Esophagus muscularis mucosa (tissue), 4 donors: ENCODE results near the gene ISG20.

ENCODE experiments used
- CTCF ChIP-seq, 3 experiments: fragments of 200-600 bp in 2 of 3; fragments of 450-650 bp in 1 of 3; sonication (generic) in 2 of 3; IDR thresholded peaks; one replicate each; pipeline ENCODE4 v1.5.1; 2017 to 2019; ENCODE audit warnings: antibody characterized with exemption in 3 of 3, mild to moderate bottlenecking in 2 of 3, moderate library complexity in 1 of 3
- EP300 ChIP-seq: sonication (generic); formaldehyde crosslinking; IDR thresholded peaks from one replicate; pipeline ENCODE4 v1.6.1; 2017; ENCODE audit warnings: antibody characterized with exemption
- POLR2A ChIP-seq: fragments of 450-650 bp; IDR thresholded peaks from one replicate; pipeline ENCODE4 v1.6.1; 2017; ENCODE audit warnings: antibody characterized with exemption, moderate library complexity, mild to moderate bottlenecking, low read depth
- POLR2AphosphoS5 ChIP-seq, 2 donors: sonication (generic); formaldehyde crosslinking; IDR thresholded peaks; one replicate each; pipeline ENCODE4 v1.6.1; 2017; ENCODE audit warnings: antibody characterized with exemption in 2 of 2

GRCh38 chr15:88647351-88648105 is 8.7 kb downstream of the ISG20 start:
- TF ChIP-seq CTCF (IDR thresholded peaks at IDR 0.05) (no peak), POLR2A (no peak), POLR2AphosphoS5 (IDR thresholded peaks at IDR 0.05) (no peak), EP300 (no peak)
